Astrocyte (in vitro differentiated cells and primary cell): Measurements from ENCODE around the gene LUC7L3. TPM values are rescaled to one million over a fixed set of nuclear protein-coding genes. Genes with fewer than 3 reads are reported as not detected.

Experiments
- DNase-seq: peaks from one replicate; pipeline ENCODE4 v3.0.0-alpha.2; 2010; ENCODE audit warnings: low read depth
- FAIRE-seq: peaks from 2 replicates; lab custom pipeline; 2011; peaks lifted over from hg19 to GRCh38; lab: Jason Lieb, UNC
- H2AFZ ChIP-seq: 2 replicates; pipeline ENCODE4 v1.6.0; 2012; ENCODE audit warnings: low read depth, low read length, inconsistent platforms
- H3K27ac ChIP-seq: 2 replicates; pipeline ENCODE4 v1.5.1; 2011; ENCODE audit warnings: low read depth, low read length, inconsistent platforms
- H3K27me3 ChIP-seq: 2 replicates; pipeline ENCODE4 v1.6.0; 2011; ENCODE audit warnings: low read length, inconsistent platforms; ENCODE audit not compliant: insufficient read depth
- H3K36me3 ChIP-seq: 2 replicates; pipeline ENCODE4 v1.5.1; 2011; ENCODE audit warnings: low read length, inconsistent platforms; ENCODE audit not compliant: insufficient read depth
- H3K4me1 ChIP-seq: 2 replicates; pipeline ENCODE4 v1.5.1; 2011; ENCODE audit warnings: low read length, inconsistent platforms; ENCODE audit not compliant: insufficient read depth
- H3K4me2 ChIP-seq: 2 replicates; pipeline ENCODE4 v1.6.0; 2012; ENCODE audit warnings: low read length, inconsistent platforms
- H3K4me3 ChIP-seq: 2 replicates; pipeline ENCODE4 v1.5.1; 2011; ENCODE audit warnings: low read depth, mild to moderate bottlenecking, low read length, inconsistent platforms; ENCODE audit not compliant: insufficient read depth
- H3K79me2 ChIP-seq: 2 replicates; pipeline ENCODE4 v1.6.0; 2012; ENCODE audit warnings: mild to moderate bottlenecking, low read length, inconsistent platforms; ENCODE audit not compliant: insufficient read depth
- H3K9ac ChIP-seq: 2 replicates; pipeline ENCODE4 v1.6.0; 2012; ENCODE audit warnings: mild to moderate bottlenecking, low read length, inconsistent platforms
- H3K9me3 ChIP-seq: 2 replicates; pipeline ENCODE4 v1.5.1; 2012; ENCODE audit warnings: low read depth, mild to moderate bottlenecking, low read length, inconsistent platforms; ENCODE audit not compliant: insufficient read depth
- H4K20me1 ChIP-seq: 2 replicates; pipeline ENCODE4 v1.6.0; 2012; ENCODE audit warnings: low read length, inconsistent platforms; ENCODE audit not compliant: insufficient read depth
- H3K27ac Mint-ChIP-seq: one replicate; pipeline ENCODE4 v1.8.0; 2021; ENCODE audit warnings: mild to moderate bottlenecking, mixed read lengths; ENCODE audit not compliant: unreplicated experiment
- H3K27me3 Mint-ChIP-seq: one replicate; pipeline ENCODE4 v1.8.0; 2021; ENCODE audit warnings: low read depth, mixed read lengths; ENCODE audit not compliant: unreplicated experiment
- H3K36me3 Mint-ChIP-seq: one replicate; pipeline ENCODE4 v1.8.0; 2021; ENCODE audit warnings: low read depth, mixed read lengths; ENCODE audit not compliant: unreplicated experiment
- H3K4me1 Mint-ChIP-seq: one replicate; pipeline ENCODE4 v1.8.0; 2021; ENCODE audit warnings: low read depth, mixed read lengths; ENCODE audit not compliant: unreplicated experiment
- H3K4me3 Mint-ChIP-seq: one replicate; pipeline ENCODE4 v1.8.0; 2021; ENCODE audit warnings: mild to moderate bottlenecking, moderate library complexity, mixed read lengths; ENCODE audit not compliant: unreplicated experiment
- H3K9me3 Mint-ChIP-seq: one replicate; pipeline ENCODE4 v1.8.0; 2021; ENCODE audit warnings: mild to moderate bottlenecking, mixed read lengths; ENCODE audit not compliant: unreplicated experiment
- EZH2 ChIP-seq: IDR thresholded peaks from 2 replicates; pipeline ENCODE4 v1.6.1; 2012; ENCODE audit warnings: mild to moderate bottlenecking, low read length, inconsistent platforms; ENCODE audit not compliant: insufficient read depth
- total RNA-seq: library from RNA; stranded (reverse); gene quantifications from 2 replicates; pipeline ENCODE4 v1.2.1, GENCODE V29; 2021
- TF ChIP-seq, protein P1 (sequence below): IDR thresholded peaks from 2 replicates; pipeline ENCODE4 v1.5.1; 2011; ENCODE audit warnings: low read depth, mild to moderate bottlenecking, inconsistent platforms, low read length, moderate library complexity; ENCODE audit not compliant: insufficient read depth

Gene LUC7L3
- total RNA-seq, 1 donor from 2014 or later = 93.0 TPM

DNA sequence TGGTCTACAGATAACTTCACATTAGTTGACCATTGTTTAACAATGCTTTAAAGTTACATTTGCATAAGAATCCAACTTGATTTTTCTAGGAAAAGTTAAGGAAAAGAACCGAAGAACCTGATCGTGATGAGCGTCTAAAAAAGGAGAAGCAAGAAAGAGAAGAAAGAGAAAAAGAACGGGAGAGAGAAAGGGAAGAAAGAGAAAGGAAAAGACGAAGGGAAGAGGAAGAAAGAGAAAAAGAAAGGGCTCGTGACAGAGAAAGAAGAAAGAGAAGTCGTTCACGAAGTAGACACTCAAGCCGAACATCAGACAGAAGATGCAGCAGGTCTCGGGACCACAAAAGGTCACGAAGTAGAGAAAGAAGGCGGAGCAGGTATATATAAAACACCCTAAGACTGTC lies 26.2 kb downstream of the LUC7L3 start:
- peaks cover 63% of the 10 kb centered on the region for H4K20me1 ChIP-seq
- H3K4me3 Mint-ChIP-seq = no peak overlapping the region
- H3K36me3 ChIP-seq = peaks cover 89% of the 10 kb centered on the region

GRCh38 chr17:50749245-50749644 lies 29.8 kb downstream of the LUC7L3 start:
- DNase-seq (no peak), FAIRE-seq (peak; percentile 47)
- peaks cover 83% of the 10 kb centered on the region for H3K36me3 ChIP-seq

More for the DNA sequence above, 26.2 kb downstream of the LUC7L3 start:
- Histone ChIP-seq H3K27ac (no peak overlapping the region), H3K9ac (no peak overlapping the region), H3K4me1 (no peaks in the 10 kb centered on the region), H2AFZ (no peak overlapping the region), H3K79me2 (peaks cover 51% of the 10 kb centered on the region), H3K9me3 (no peaks in the 10 kb centered on the region), H3K27me3 (no peaks in the 10 kb centered on the region), H3K4me3 (no peak overlapping the region), H3K4me2 (no peak overlapping the region)
- DNase-seq (no peak), FAIRE-seq (no peak)
- no peak overlapping the region for H3K27ac Mint-ChIP-seq
- H3K4me1 Mint-ChIP-seq = peaks cover 3% of the 10 kb centered on the region
- H3K27me3 Mint-ChIP-seq = no peaks in the 10 kb centered on the region
- no peaks in the 10 kb centered on the region for H3K9me3 Mint-ChIP-seq
- H3K36me3 Mint-ChIP-seq = peaks cover 21% of the 10 kb centered on the region
- no peak for TF ChIP-seq EZH2
- TF ChIP-seq, protein P1, sequence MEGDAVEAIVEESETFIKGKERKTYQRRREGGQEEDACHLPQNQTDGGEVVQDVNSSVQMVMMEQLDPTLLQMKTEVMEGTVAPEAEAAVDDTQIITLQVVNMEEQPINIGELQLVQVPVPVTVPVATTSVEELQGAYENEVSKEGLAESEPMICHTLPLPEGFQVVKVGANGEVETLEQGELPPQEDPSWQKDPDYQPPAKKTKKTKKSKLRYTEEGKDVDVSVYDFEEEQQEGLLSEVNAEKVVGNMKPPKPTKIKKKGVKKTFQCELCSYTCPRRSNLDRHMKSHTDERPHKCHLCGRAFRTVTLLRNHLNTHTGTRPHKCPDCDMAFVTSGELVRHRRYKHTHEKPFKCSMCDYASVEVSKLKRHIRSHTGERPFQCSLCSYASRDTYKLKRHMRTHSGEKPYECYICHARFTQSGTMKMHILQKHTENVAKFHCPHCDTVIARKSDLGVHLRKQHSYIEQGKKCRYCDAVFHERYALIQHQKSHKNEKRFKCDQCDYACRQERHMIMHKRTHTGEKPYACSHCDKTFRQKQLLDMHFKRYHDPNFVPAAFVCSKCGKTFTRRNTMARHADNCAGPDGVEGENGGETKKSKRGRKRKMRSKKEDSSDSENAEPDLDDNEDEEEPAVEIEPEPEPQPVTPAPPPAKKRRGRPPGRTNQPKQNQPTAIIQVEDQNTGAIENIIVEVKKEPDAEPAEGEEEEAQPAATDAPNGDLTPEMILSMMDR = no peak

GRCh38 chr17:50754521-50754920 lies 35.1 kb downstream of the LUC7L3 start:
- H3K36me3 Mint-ChIP-seq = peaks cover 3% of the 10 kb centered on the region
- DNase-seq (no peak), FAIRE-seq (no peak)
- no peaks in the 10 kb centered on the region for H3K9me3 ChIP-seq
- H3K27me3 Mint-ChIP-seq = no peaks in the 10 kb centered on the region
- H3K36me3 ChIP-seq = peaks cover 48% of the 10 kb centered on the region
- peaks cover 12% of the 10 kb centered on the region for H4K20me1 ChIP-seq
- H3K9me3 Mint-ChIP-seq = no peaks in the 10 kb centered on the region
- H3K9ac ChIP-seq = no peak overlapping the region
- H3K4me1 ChIP-seq = no peaks in the 10 kb centered on the region
- H3K4me3 ChIP-seq = no peak overlapping the region
- no peak overlapping the region for H3K4me2 ChIP-seq
- peaks cover 3% of the 10 kb centered on the region for H3K4me1 Mint-ChIP-seq
- no peak overlapping the region for H3K27ac Mint-ChIP-seq
- no peaks in the 10 kb centered on the region for H3K27me3 ChIP-seq
- no peak for TF ChIP-seq EZH2
- TF ChIP-seq, protein P1 = no peak
- no peaks in the 10 kb centered on the region for H3K79me2 ChIP-seq
- no peak overlapping the region for H2AFZ ChIP-seq
- H3K27ac ChIP-seq = no peak overlapping the region
- no peak overlapping the region for H3K4me3 Mint-ChIP-seq

More at GRCh38 chr17:50749245-50749644, 29.8 kb downstream of the LUC7L3 start:
- Histone ChIP-seq H2AFZ (no peak overlapping the region), H4K20me1 (peaks cover 42% of the 10 kb centered on the region), H3K9ac (no peak overlapping the region), H3K4me1 (no peaks in the 10 kb centered on the region), H3K4me3 (no peak overlapping the region), H3K27ac (no peak overlapping the region), H3K79me2 (peaks cover 34% of the 10 kb centered on the region), H3K9me3 (no peaks in the 10 kb centered on the region), H3K4me2 (no peak overlapping the region), H3K27me3 (no peaks in the 10 kb centered on the region)
- Mint-ChIP-seq H3K27me3 (no peaks in the 10 kb centered on the region), H3K4me3 (no peak overlapping the region), H3K9me3 (no peaks in the 10 kb centered on the region), H3K27ac (no peak overlapping the region), H3K36me3 (peaks cover 17% of the 10 kb centered on the region), H3K4me1 (peaks cover under 1% of the 10 kb centered on the region)
- no peak for TF ChIP-seq EZH2
- TF ChIP-seq, protein P1 = no peak
